Lower leg skin (tissue), 4 donors: ENCODE data around the gene FLYWCH1. TPM values are rescaled to one million over a fixed set of nuclear protein-coding genes. Genes with fewer than 3 reads are reported as not detected.

Experiments used
- DNase-seq, 2 donors: peaks; one replicate each; pipeline ENCODE4 v3.0.0-alpha.2; 2019; ENCODE audit warnings: low spot score in 2 of 2
- H3K4me3 ChIP-seq: fragments of 200-600 bp; sonication (generic); 2 replicates; pipeline ENCODE4 v1.5.1; 2017; ENCODE audit warnings: mild to moderate bottlenecking, low read depth; ENCODE audit not compliant: poor library complexity, severe bottlenecking
- POLR2A ChIP-seq, 2 donors: fragments of 450-650 bp; IDR thresholded peaks; one replicate each; pipeline ENCODE4 v1.6.1; 2016 to 2017; ENCODE audit warnings: antibody characterized with exemption in 2 of 2, mild to moderate bottlenecking in 1 of 2, moderate library complexity in 1 of 2
- WGBS, 2 donors: methylation state at CpG; one replicate each; pipeline ENCODE4 v1.1.5; 2018; 5-methylcytosine and 5-hydroxymethylcytosine counted together
- intact Hi-C: fragments of 100-400 bp; cut with DNase I; formaldehyde crosslinking; loops from one replicate; pipeline ENCODE4 v1.15.0; 2023; ENCODE audit warnings: low total_unique reads
- total RNA-seq, 4 donors: library from RNA; depleted of rRNA; stranded (reverse); fragments of >200 nt; gene quantifications; one replicate each; pipeline ENCODE4 v1.1.0, GENCODE V29; 2016
- TF ChIP-seq, protein P1 (sequence below), 3 donors: fragments of 450-650 bp; IDR thresholded peaks; one replicate each; pipeline ENCODE4 v1.5.1; 2016; ENCODE audit warnings: antibody characterized with exemption in 3 of 3, mild to moderate bottlenecking in 3 of 3, moderate library complexity in 2 of 3

FLYWCH1 gene
- total RNA-seq, 4 donors from 2014 or later: 36.9 to 61.4 (median 46.0) TPM

DNA sequence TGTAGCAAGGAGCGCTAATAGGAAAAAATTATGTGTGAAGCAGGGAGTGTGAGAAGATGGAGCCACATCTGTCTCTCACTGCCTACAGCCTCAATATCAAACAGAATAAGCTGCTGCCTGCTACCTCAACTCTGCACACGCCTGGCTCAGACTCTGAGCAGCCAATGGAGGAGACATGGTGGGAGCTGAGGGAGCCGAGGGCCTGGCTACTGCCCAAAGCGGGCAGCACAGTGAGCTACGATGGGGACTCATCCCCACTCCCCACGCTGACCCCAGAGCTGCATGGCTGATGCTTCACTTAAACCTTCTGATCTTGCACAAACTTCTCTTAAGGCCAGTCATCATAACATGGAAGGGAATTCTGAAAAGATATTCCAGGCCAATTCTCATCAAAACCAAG lies 39.8 kb upstream of the FLYWCH1 start:
- intact Hi-C loops: no loop called here
- DNase-seq: no peak
- H3K4me3 ChIP-seq: no peak overlapping the region
- WGBS, 2 donors: 65% methylated on average over 6 of the region's 6 CpGs
- TF ChIP-seq POLR2A (IDR thresholded peaks at IDR 0.05): no peak
- TF ChIP-seq, protein P1, sequence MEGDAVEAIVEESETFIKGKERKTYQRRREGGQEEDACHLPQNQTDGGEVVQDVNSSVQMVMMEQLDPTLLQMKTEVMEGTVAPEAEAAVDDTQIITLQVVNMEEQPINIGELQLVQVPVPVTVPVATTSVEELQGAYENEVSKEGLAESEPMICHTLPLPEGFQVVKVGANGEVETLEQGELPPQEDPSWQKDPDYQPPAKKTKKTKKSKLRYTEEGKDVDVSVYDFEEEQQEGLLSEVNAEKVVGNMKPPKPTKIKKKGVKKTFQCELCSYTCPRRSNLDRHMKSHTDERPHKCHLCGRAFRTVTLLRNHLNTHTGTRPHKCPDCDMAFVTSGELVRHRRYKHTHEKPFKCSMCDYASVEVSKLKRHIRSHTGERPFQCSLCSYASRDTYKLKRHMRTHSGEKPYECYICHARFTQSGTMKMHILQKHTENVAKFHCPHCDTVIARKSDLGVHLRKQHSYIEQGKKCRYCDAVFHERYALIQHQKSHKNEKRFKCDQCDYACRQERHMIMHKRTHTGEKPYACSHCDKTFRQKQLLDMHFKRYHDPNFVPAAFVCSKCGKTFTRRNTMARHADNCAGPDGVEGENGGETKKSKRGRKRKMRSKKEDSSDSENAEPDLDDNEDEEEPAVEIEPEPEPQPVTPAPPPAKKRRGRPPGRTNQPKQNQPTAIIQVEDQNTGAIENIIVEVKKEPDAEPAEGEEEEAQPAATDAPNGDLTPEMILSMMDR (IDR thresholded peaks at IDR 0.05): no peak

DNA sequence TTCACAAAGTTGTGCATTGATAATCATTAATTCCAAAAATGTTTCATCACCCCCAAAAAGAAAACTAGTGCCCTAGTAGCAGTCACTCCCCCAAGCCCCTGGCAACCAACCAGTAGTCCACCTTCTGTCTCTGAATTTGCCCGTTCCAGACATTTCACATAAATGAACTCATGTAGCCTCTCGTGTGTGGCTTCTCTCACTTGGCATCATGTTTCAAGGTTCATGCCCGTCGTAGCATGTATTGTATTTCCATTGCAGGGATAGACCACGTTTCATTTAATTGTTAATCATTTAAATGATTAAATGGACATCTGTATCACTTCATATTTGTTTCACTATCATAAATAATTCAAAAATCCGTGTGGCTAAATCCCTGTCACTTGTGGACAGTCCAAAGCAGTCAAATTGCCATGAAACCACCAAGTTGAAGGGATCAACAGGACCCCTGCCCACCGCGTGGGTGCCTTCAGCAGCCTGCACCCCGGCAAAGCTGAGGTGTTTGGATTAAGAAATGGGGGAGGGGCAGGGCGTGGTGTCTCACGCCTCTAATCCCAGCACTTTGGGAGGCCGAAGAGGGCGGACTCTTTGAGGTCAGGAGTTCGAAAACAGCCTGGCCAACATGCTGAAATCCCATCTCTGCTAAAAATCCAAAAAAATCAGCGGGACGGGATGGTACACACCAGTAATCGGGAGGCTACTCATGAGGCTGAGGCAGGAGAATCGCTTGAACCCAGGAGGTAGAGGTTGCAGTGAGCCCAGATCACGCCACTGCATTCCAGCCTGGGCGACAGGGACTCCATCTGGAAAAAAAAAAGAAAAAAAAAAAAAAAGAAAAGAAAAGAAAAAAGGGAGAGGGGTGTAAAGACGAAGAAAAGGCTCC lies 37.5 kb upstream of the FLYWCH1 start:
- 55 to 56% methylated on average over 21 of the region's 21 CpGs for WGBS, 2 donors
- DNase-seq: no peak
- H3K4me3 ChIP-seq: no peak overlapping the region
- TF ChIP-seq POLR2A (IDR thresholded peaks at IDR 0.05): no peak
- intact Hi-C loops: no loop called here

DNA sequence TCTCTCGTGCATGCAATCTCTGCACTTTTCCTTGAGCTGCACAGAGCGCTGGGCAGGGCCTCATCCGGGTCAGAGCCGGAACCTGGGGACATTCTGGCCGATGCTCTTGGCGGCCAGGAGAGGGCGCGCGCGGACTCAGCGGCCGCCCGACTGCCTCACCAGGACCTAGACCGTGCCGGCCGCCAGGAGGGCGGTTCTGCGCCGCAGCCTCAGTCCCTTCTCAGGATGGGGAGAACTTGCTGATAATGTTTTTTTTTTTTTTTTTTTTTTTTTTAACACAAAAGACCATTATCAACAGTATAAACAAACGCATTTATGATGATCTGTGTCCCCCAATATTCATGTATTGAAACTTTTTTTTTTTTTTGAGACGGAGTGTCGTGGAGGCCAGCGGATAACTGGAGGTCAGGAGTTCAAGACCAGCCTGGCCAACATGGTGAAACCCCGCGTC lies 36.8 kb upstream of the FLYWCH1 start:
- DNase-seq: peak; percentile 60 to 94
- TF ChIP-seq, protein P1 (IDR thresholded peaks at IDR 0.05): peak in 1 of 3 donors; percentile 87
- TF ChIP-seq POLR2A (IDR thresholded peaks at IDR 0.05): no peak
- intact Hi-C loops: loop anchor here (5.0 kb wide), 1 partner anchor 47 kb away; no protein-coding TSS in a partner anchor
- no peak overlapping the region for H3K4me3 ChIP-seq
- 12 to 13% methylated on average over 25 of the region's 25 CpGs for WGBS, 2 donors

DNA sequence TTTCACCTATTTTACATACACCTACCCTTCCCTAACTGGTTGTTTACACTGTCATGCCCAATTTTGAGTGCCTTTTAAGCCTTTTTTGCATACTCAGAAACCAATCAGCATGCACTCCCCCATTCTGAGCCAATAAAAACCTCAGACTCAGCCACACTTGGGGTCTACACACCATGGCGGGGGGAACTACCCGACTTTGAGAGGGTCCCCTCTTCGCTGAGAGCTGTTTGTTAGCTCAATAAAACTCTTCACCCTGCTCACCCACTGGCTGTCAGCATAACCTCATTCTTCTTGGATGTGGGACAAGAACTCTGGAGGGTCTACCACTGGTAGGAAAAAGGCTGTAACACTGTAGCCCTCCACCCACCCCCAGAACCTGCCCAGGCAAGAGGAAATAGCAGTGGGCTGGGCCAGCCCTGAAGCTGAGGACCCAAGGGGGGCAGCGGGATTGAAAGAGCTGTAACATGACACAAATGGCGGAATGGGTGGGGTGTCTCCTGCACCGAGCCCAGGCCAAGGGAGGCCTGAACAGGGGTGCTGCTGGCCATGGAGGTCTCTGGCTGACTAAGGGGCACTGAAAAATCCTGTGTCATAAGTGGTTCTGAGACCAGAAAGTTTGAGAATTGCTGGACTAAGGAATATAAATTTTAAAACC lies 31.8 kb upstream of the FLYWCH1 start:
- H3K4me3 ChIP-seq: no peak overlapping the region
- intact Hi-C loops: loop anchor here (5.0 kb wide), 1 partner anchor 42 kb away; no protein-coding TSS in a partner anchor
- 83 to 86% methylated on average over 6 of the region's 6 CpGs for WGBS, 2 donors
- no peak for DNase-seq
- TF ChIP-seq, protein P1 (IDR thresholded peaks at IDR 0.05): no peak
- no peak for TF ChIP-seq POLR2A (IDR thresholded peaks at IDR 0.05)

DNA sequence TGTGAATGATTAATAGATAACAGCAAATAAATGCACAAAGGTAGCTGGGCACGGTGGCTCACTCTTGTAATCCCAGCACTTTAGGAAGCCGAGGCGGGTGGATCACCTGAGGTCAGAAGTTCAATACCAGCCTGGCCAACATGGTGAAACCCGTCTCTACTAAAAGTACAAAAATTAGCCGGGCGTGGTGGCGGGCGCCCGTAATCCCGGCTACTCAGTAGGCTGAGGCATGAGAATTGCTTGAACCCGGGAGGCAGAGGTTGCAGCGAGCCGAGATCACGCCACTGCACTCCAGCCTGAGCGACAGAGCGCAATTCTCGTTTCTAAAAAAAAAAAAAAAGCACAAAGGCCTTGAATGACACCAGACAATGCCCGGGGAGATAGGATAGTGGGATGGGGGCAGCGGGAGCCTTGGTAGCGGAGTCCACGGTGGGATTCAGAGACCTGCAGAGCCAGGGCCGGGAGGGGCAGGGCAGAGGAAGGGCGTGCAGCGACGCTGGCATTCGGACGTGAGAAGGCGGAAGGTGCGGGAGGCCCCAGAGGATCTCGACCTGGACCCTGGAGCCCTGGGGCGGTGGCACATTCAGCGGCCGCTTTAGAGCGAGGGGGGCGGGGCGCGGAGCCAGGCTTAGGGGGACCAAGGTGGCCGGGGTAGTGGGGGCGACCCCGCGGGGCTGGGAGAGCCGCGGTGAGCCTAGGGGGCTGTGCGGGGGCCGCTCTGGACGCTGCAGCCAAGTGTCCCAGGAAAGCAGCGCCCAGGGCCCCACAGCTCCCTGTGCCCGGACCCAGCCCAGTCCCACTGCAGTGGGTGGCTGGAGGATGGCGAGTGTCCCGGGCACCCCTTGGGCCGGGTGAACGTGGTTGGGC lies 29.7 kb upstream of the FLYWCH1 start:
- DNase-seq: peak in 1 of 2 donors; percentile 92

More for the DNA sequence above, 29.7 kb upstream of the FLYWCH1 start:
- intact Hi-C loops: no loop called here
- H3K4me3 ChIP-seq: peak overlapping the region; percentile 50
- no peak for TF ChIP-seq POLR2A (IDR thresholded peaks at IDR 0.05)
- TF ChIP-seq, protein P1 (IDR thresholded peaks at IDR 0.05): no peak
- 5% methylated on average over 36 to 52 of the region's 52 CpGs for WGBS, 2 donors
